HK-2 (cell line): ENCODE results near the gene DAPK2.

Experiments used
- DNase-seq: peaks from one replicate; pipeline ENCODE4 v3.0.0-alpha.2; 2018; ENCODE audit not compliant: unreplicated experiment

Gene DAPK2

DNA sequence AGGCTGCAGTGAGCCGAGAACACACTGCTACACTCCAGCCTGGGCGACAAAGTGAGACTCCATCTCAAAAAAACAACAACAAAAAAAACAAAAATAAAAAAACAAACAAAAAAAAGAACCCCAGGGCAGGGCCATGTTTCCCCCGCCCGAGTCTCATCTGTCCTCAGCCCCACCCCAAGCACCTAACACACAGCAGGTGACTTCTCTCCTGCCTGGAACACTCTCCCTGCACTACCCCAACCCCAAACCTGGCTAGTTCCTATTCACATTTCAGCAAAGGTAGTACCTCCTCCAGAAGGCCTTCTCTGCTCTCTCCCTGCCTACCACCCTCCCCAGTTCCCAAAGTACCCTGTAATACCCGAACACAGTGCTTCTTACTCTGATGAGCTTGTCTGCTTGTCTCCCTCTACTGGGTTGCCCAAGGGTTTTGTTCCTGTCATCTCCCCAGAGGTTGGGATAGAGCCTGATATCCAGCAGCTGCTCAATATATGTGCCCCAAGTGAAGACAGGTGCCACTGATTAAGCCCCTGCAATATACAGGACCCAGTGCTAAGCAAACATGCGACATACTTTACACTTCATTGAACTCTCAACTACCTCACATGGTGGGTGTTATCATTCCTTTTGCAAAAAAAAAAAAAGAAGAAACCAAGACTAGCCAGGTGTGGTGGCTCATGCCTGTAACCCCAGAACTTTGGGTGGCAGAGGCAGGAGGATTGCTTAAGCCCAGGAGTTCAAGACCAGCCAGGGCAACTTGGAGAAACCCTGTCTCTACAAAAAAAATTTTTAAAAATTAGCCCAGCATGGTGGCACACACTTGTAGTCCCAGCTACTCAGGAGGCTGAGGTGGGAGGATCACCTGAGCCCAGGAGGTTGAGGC, 103.6 kb downstream of the DAPK2 start:
- no peak for DNase-seq

- no peak for DNase-seq
Measured at GRCh38 chr15:63941698-63942465, 104.4 kb downstream of the DAPK2 start.

DNA sequence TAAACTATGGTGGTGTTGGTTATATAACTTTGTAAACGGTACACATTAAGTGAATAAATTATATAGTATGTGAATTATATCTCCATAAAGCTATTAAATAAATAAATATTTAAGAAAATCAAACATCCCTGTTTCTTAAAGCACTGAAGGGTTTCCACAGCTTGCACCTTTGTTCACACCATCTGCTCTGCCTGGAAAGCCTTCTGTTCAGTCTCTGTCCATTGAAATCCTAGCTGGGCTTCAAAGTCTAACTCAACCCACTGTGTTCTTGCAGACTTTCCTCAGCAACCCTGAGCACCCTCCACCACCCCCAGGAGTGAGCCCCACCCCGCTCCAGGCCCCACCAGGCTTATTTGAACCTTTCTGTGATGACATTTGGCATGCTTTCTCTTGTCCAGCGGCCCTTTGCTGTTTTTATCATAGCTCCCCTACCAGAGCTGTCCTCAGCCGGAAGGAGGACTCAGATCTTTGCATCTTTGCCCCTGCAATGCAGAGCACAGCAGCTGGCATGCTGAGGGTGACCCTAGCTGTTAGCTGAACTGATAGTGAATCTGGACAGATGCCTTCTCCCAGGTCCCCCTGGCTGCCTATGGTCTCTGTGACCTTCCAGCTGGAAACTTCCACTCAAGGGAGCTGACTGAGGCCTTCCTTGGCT, 105.2 kb downstream of the DAPK2 start:
- no peak for DNase-seq

- DNase-seq = no peak
Measured at GRCh38 chr15:63939531-63940130, 106.7 kb downstream of the DAPK2 start.

- DNase-seq = no peak
Measured at GRCh38 chr15:63938486-63939061, 107.7 kb downstream of the DAPK2 start.

DNA sequence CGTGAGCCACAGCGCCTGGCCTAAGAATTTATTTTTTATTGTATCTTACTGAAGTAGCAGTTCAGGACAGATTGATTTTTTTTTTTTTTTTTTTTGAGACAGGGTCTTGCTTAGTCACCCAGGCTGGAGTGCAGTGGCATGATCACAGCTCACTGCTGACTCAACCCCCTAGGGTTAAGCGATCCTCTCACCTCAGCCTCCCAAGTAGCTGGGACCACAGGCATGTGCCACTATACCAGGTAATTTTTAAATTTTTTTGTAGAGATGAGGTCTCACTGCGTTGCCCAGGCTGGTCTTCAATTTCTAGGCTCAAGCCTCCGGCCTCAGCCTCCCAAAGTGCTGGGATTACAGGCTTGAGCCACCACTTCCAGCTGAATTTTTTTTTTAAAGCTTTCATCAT, 112.8 kb downstream of the DAPK2 start:
- DNase-seq = peak; percentile 44

DNA sequence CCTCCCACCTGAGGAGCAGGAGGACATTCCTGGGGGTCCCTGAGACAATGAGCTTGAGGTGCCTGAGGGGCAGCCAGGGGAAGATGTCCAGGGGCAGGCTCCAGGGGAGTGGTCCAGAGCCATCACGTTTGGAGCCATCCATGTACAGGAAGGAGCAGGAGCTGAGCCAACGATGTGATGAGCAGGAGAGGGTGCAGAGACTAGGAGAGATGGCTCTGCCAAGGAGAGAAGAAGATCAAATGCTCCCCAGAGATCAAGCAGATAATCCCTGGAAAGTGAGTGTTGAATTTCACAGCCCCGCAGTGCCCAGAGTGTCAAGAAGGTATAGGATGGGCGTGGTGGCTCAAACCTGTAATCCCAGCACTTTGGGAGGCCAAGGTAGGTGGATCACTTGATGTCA, 114.7 kb downstream of the DAPK2 start:
- no peak for DNase-seq

- DNase-seq = no peak
Measured at GRCh38 chr15:63930034-63930433, 116.3 kb downstream of the DAPK2 start.

DNA sequence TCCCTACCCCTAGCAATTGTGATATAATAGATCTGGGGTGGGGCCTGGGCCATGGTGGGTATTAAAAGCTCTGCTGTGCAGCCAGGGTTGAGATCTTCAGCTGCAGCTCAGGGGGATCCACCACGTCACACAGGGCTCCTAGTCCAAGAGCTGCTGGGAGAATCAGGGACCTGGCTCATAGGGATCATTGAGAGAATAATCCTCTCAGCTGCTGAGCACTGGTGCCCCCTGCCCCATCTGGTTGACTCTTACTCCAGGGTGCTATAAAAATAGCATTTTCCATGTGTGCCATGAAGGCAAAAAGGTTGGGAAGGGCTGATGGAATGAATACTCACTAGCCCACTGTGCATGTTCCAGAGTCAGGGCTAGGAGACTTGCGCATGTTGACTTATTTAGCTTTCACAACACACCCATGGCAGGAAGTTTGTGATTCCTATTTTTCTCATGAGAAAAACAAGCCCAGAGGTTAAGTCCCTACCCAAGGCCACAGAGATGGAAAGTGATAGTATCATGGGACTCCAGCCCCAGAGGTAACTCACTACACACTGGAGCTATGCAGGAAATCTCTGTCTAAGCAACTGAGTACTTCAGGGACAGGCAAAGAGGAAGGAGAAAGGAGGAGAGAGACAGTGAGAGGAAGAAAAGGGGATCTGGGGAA, 118.0 kb downstream of the DAPK2 start:
- no peak for DNase-seq

GRCh38 chr15:63923993-63924950, 122.0 kb downstream of the DAPK2 start:
- DNase-seq = no peak

- no peak for DNase-seq
Measured at GRCh38 chr15:63922916-63923315, 123.4 kb downstream of the DAPK2 start.

GRCh38 chr15:63922261-63922904, 123.9 kb downstream of the DAPK2 start:
- DNase-seq = no peak

- no peak for DNase-seq
Measured at GRCh38 chr15:63920504-63921175, 125.6 kb downstream of the DAPK2 start.

- no peak for DNase-seq
Measured at GRCh38 chr15:63918901-63919348, 127.4 kb downstream of the DAPK2 start.

GRCh38 chr15:63918317-63918672, 128.0 kb downstream of the DAPK2 start:
- no peak for DNase-seq

DNA sequence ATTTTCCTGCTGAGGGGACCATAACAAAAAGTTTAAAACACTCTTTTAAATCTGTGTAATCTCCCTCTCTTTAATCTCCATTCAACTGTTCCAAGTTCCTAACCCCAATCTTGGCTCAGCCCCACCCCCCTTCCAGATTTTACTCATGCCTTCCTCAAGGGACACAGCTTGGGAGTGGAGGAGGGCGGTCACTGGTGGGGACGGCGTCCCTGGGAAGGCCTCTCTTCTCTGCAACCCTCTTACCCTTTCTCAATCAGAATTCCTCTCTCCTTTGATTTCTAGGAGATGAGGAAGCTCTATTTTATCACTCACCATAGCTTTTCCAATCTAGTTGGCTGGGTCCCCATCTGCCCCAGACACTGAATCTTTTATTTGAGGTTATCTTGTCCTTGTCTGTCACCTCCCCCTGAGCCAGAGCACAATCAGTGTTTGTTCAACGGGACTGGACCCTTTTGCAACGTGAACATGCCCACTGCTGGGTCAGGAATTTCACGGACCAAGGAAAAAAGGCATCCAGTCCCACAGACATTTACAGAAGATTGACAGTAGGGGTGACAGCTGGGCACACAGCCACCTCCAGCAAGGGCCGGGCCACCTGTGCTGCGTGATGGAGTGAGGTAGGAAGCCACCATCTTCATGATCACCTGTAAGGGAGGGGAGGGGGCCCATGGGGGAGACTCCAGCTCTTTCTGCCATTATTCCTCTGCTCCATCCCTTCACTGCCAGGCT, 128.5 kb downstream of the DAPK2 start:
- no peak for DNase-seq

DNA sequence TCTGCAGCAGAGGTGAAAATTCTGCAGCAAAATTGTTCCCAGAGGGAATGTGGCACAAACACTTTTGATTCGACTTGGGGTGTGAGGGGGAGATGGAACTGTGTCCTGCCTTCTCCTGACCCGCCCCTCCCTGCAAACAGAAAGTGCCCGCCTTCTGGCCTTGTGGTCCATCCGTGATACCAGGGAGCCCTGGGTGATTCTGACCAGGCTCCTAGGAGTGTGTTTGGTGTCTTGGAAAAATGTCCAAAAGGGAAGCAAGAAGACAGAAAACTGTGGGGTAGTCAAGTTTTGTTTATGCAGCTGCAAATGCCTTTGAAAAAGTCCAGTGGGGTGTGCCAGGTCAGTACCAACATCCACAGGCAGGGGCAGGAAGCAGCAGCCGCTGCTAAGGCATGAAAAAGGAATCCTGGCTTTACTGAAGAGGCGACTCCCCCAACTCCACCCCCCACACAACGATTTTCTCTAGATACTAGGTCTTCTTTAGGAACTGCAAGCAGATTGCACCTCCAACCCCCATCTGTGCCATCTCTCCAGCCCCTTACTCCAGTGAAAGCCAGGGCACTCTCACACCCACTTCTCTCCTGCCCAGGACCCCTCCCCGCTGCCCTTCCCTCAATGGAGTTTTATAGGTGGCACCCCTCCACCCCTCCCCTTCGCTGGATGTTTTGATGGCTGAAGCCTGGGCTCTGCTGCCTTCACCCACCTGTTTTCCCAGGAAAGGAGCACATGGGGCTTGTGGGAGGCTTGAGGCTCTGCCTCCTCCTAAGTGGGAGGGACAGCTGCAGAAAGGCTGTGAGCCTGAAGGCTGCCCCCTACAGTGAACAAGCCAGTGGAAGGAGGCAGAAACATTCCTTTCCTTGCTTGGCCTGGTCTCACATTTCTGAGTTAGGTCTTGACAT, 130.2 kb downstream of the DAPK2 start:
- no peak for DNase-seq
